Liver (tissue), 9 donors: Measurements from ENCODE around the gene POU6F2. TPM values are rescaled to one million over a fixed set of nuclear protein-coding genes. Genes with fewer than 3 reads are reported as not detected.
A peak's percentile ranks its signal among the peaks of the same experiment; 100 is the strongest.

Experiments
- DNase-seq: peaks from one replicate; pipeline ENCODE4 v3.0.0-alpha.2; 2017; ENCODE audit warnings: low spot score
- H3K27ac ChIP-seq, 2 donors: one replicate each; pipeline ENCODE4 v1.7.0; 2013; ENCODE audit warnings: inconsistent platforms in 2 of 2, low read length in 2 of 2, control low read depth in 1 of 2, low read depth in 1 of 2, mild to moderate bottlenecking in 1 of 2
- H3K27me3 ChIP-seq, 4 donors: one replicate each; pipeline versions ENCODE4 v1.6.1 to v1.7.0; 2013; ENCODE audit warnings: low read length in 3 of 4, inconsistent platforms in 1 of 4, mild to moderate bottlenecking in 1 of 4, moderate library complexity in 1 of 4; ENCODE audit not compliant: control insufficient read depth in 4 of 4, insufficient read depth in 4 of 4
- H3K36me3 ChIP-seq, 4 donors: one replicate each; pipeline versions ENCODE4 v1.6.1 to v1.7.0; 2013; ENCODE audit warnings: low read length in 3 of 4, mild to moderate bottlenecking in 3 of 4, low read depth in 1 of 4, moderate library complexity in 1 of 4; ENCODE audit not compliant: control insufficient read depth in 4 of 4, insufficient read depth in 3 of 4
- H3K4me1 ChIP-seq, 4 donors: one replicate each; pipeline versions ENCODE4 v1.6.1 to v1.7.0; 2013; ENCODE audit warnings: low read length in 3 of 4, mild to moderate bottlenecking in 3 of 4, moderate library complexity in 1 of 4; ENCODE audit not compliant: control insufficient read depth in 4 of 4, insufficient read depth in 4 of 4
- H3K4me3 ChIP-seq, 3 donors: one replicate each; pipeline versions ENCODE4 v1.6.1 to v1.7.0; 2013; ENCODE audit warnings: low read length in 3 of 3, control low read depth in 1 of 3, low read depth in 1 of 3, mild to moderate bottlenecking in 1 of 3
- H3K9ac ChIP-seq, 2 donors: one replicate each; pipeline ENCODE4 v1.7.0; 2013; ENCODE audit warnings: low read length in 2 of 2, mild to moderate bottlenecking in 2 of 2, moderate library complexity in 2 of 2, control low read depth in 1 of 2, low read depth in 1 of 2
- H3K9me3 ChIP-seq, 4 donors: one replicate each; pipeline versions ENCODE4 v1.6.1 to v1.7.0; 2013; ENCODE audit warnings: low read length in 3 of 4; ENCODE audit not compliant: control insufficient read depth in 4 of 4
- ATF3 ChIP-seq: IDR thresholded peaks from 2 replicates; pipeline ENCODE4 v1.6.1; 2016; ENCODE audit warnings: antibody characterized with exemption
- CTCF ChIP-seq: fragments of 150-350 bp; IDR thresholded peaks from 2 replicates; pipeline ENCODE4 v1.5.1; 2017; ENCODE audit warnings: improper control_type of control experiment, low read depth, low read length; ENCODE audit not compliant: missing input control
- EGR1 ChIP-seq, 2 donors: IDR thresholded peaks; 2 replicates each; pipeline ENCODE4 v1.6.1; 2016 to 2018; ENCODE audit warnings: antibody characterized with exemption in 2 of 2, low read depth in 2 of 2
- FOXA1 ChIP-seq: IDR thresholded peaks from 2 replicates; pipeline ENCODE4 v1.6.1; 2016; ENCODE audit warnings: antibody characterized with exemption
- FOXA2 ChIP-seq: IDR thresholded peaks from 2 replicates; pipeline ENCODE4 v1.6.1; 2016; ENCODE audit warnings: antibody characterized with exemption
- GABPA ChIP-seq, 2 donors: IDR thresholded peaks in 1 of 2; conservative IDR thresholded peaks in 1 of 2; 2 replicates each; pipeline ENCODE4 v1.6.1; 2016; ENCODE audit warnings: antibody characterized with exemption in 2 of 2, mild to moderate bottlenecking in 1 of 2, moderate library complexity in 1 of 2
- HNF4G ChIP-seq: IDR thresholded peaks from 2 replicates; pipeline ENCODE4 v1.6.1; 2016; ENCODE audit warnings: antibody characterized with exemption
- JUND ChIP-seq, 2 donors: IDR thresholded peaks; 2 replicates each; pipeline ENCODE4 v1.6.1; 2016; ENCODE audit warnings: antibody characterized with exemption in 2 of 2
- MAX ChIP-seq: IDR thresholded peaks from 2 replicates; pipeline ENCODE4 v1.6.1; 2016; ENCODE audit warnings: antibody characterized with exemption
- NR2F2 ChIP-seq: IDR thresholded peaks from 2 replicates; pipeline ENCODE4 v1.6.1; 2016; ENCODE audit warnings: antibody characterized with exemption
- RAD21 ChIP-seq, 2 donors: IDR thresholded peaks; 2 replicates each; pipeline ENCODE4 v1.6.1; 2016; ENCODE audit warnings: antibody characterized with exemption in 2 of 2, mild to moderate bottlenecking in 2 of 2
- RXRA ChIP-seq, 2 donors: IDR thresholded peaks; 2 replicates each; pipeline ENCODE4 v1.6.1; 2017 to 2018; ENCODE audit warnings: antibody characterized with exemption in 2 of 2, mild to moderate bottlenecking in 1 of 2
- SP1 ChIP-seq: IDR thresholded peaks from 2 replicates; pipeline ENCODE4 v1.6.1; 2018; ENCODE audit warnings: antibody characterized with exemption, mild to moderate bottlenecking
- YY1 ChIP-seq: IDR thresholded peaks from 2 replicates; pipeline ENCODE4 v1.6.1; 2016; ENCODE audit warnings: antibody characterized with exemption, mild to moderate bottlenecking
- ZBTB33 ChIP-seq: IDR thresholded peaks from 2 replicates; pipeline ENCODE4 v1.6.1; 2016; ENCODE audit warnings: antibody characterized with exemption
- WGBS: extraction: QIAGEN DNeasy Blood & Tissue Kit; methylation state at CpG from one replicate; pipeline ENCODE4 v1.1.7; 2013; 5-methylcytosine and 5-hydroxymethylcytosine counted together
- polyA plus RNA-seq, 2 donors: library from polyadenylated mRNA; stranded (reverse) in 1 of 2; unstranded in 1 of 2; fragments of 200-250 nt in 1 of 2; fragments of >200 nt in 1 of 2; fragmentation: Nextera tagmentation in 1 of 2; extraction: Ambion mirVana in 1 of 2; gene quantifications; one replicate each; pipeline versions ENCODE4 v1.2.1 to v1.2.3, GENCODE V29; 2013 to 2015
- total RNA-seq, 2 donors: library from RNA; depleted of rRNA; stranded (reverse); fragments of >200 nt; gene quantifications; one replicate each; pipeline ENCODE4 v1.2.3, GENCODE V29; 2014
- TF ChIP-seq, protein P1 (sequence below): IDR thresholded peaks from 2 replicates; pipeline ENCODE4 v1.6.1; 2016; ENCODE audit warnings: antibody characterized with exemption, mild to moderate bottlenecking
- donor health status: healthy.
- donor health status: healthy.
- donor health status: healthy.
- donor health status: healthy.
- donor health status: healthy.

POU6F2 gene
- total and polyA plus RNA-seq, 4 donors, result under 0.01 to 0.24 (median 0.08) TPM; not detected in 1

- WGBS, result 93% methylated on average over 2 of the region's 2 CpGs
- no peak for TF ChIP-seq FOXA1
- no peak for TF ChIP-seq RXRA (IDR thresholded peaks at IDR 0.05)
- TF ChIP-seq HNF4G, result no peak
- TF ChIP-seq SP1, result no peak
- no peak for TF ChIP-seq RAD21 (IDR thresholded peaks at IDR 0.05)
- TF ChIP-seq, protein P1, sequence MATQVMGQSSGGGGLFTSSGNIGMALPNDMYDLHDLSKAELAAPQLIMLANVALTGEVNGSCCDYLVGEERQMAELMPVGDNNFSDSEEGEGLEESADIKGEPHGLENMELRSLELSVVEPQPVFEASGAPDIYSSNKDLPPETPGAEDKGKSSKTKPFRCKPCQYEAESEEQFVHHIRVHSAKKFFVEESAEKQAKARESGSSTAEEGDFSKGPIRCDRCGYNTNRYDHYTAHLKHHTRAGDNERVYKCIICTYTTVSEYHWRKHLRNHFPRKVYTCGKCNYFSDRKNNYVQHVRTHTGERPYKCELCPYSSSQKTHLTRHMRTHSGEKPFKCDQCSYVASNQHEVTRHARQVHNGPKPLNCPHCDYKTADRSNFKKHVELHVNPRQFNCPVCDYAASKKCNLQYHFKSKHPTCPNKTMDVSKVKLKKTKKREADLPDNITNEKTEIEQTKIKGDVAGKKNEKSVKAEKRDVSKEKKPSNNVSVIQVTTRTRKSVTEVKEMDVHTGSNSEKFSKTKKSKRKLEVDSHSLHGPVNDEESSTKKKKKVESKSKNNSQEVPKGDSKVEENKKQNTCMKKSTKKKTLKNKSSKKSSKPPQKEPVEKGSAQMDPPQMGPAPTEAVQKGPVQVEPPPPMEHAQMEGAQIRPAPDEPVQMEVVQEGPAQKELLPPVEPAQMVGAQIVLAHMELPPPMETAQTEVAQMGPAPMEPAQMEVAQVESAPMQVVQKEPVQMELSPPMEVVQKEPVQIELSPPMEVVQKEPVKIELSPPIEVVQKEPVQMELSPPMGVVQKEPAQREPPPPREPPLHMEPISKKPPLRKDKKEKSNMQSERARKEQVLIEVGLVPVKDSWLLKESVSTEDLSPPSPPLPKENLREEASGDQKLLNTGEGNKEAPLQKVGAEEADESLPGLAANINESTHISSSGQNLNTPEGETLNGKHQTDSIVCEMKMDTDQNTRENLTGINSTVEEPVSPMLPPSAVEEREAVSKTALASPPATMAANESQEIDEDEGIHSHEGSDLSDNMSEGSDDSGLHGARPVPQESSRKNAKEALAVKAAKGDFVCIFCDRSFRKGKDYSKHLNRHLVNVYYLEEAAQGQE, result peak; percentile 48
- Histone ChIP-seq H3K9ac (no peak overlapping the region), H3K9me3 (no peaks in the 10 kb centered on the region), H3K27ac (no peak overlapping the region), H3K4me1 (no peaks in the 10 kb centered on the region), H3K36me3 (no peaks in the 10 kb centered on the region), H3K27me3 (no peaks in the 10 kb centered on the region), H3K4me3 (no peak overlapping the region)
- no peak for DNase-seq
Measured at GRCh38 chr7:39338716-39339115, 361.0 kb downstream of the POU6F2 start.

DNA sequence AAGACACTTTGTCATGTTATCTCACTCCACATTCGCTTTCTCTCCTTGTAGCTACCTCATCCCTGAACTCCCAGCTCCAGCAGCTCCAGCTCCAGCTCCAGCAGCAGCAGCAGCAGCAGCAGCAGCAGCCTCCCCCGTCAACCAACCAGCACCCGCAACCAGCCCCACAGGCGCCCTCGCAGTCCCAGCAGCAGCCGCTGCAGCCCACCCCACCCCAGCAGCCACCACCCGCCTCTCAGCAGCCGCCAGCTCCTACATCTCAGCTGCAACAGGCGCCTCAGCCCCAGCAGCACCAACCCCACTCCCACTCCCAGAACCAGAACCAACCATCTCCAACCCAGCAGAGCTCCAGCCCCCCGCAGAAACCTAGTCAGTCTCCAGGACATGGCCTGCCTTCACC is 361.9 kb downstream of the POU6F2 start:
- H3K36me3 ChIP-seq, result no peaks in the 10 kb centered on the region
- H3K27ac ChIP-seq, result no peak overlapping the region
- TF ChIP-seq HNF4G (no peak), CTCF (no peak), EGR1 (IDR thresholded peaks at IDR 0.05; ENCODE audit: low read depth in 2 of 2) (no peak), YY1 (no peak), ATF3 (no peak), JUND (IDR thresholded peaks at IDR 0.05) (no peak), ZBTB33 (no peak), MAX (no peak), GABPA (IDR thresholded peaks at IDR 0.05 in 1 of 2, conservative IDR thresholded peaks at IDR 0.05 in 1 of 2) (no peak), FOXA2 (no peak), RAD21 (IDR thresholded peaks at IDR 0.05) (no peak), NR2F2 (no peak)
- TF ChIP-seq, protein P1, result no peak
- no peak for DNase-seq
- no peaks in the 10 kb centered on the region for H3K4me1 ChIP-seq
- H3K9ac ChIP-seq, result no peak overlapping the region
- WGBS, result 93% methylated on average over 10 of the region's 10 CpGs
- H3K27me3 ChIP-seq, result no peaks in the 10 kb centered on the region
- H3K9me3 ChIP-seq, result no peaks in the 10 kb centered on the region
- H3K4me3 ChIP-seq, result no peak overlapping the region
